GM21390 (cell line): ENCODE results near the gene PLEKHG3.
"Not testable (repeated sequence)": the region's sequence is repeated elsewhere in the genome, so short reads cannot be mapped to it uniquely, and the experiment has no call there.

Source experiments
- ATAC-seq: cut with Tn5 transposase; IDR thresholded peaks from one replicate; pipeline ENCODE4 v1.9.1; 2021; ENCODE audit not compliant: unreplicated experiment

Gene PLEKHG3

GRCh38 chr14:64686282-64686615 lies 18.0 kb upstream of the PLEKHG3 start:
- ATAC-seq: no peak

GRCh38 chr14:64688031-64688430 lies 16.2 kb upstream of the PLEKHG3 start:
- ATAC-seq: no peak

- no peak for ATAC-seq
These were observed 15.4 kb upstream of the PLEKHG3 start for GRCh38 chr14:64688811-64689281.

GRCh38 chr14:64689289-64689688 lies 14.9 kb upstream of the PLEKHG3 start:
- ATAC-seq: no peak

- ATAC-seq: not testable (repeated sequence)
These were observed 13.6 kb upstream of the PLEKHG3 start for GRCh38 chr14:64690607-64691006.

- no peak for ATAC-seq
These were observed 12.8 kb upstream of the PLEKHG3 start for GRCh38 chr14:64691376-64691775.

- ATAC-seq: no peak
These were observed 11.8 kb upstream of the PLEKHG3 start for GRCh38 chr14:64692189-64692985.

GRCh38 chr14:64692986-64693809 lies 11.0 kb upstream of the PLEKHG3 start:
- no peak for ATAC-seq

- no peak for ATAC-seq
These were observed 10.4 kb upstream of the PLEKHG3 start for GRCh38 chr14:64693810-64694165.

GRCh38 chr14:64695071-64695470 lies 9.2 kb upstream of the PLEKHG3 start:
- no peak for ATAC-seq

GRCh38 chr14:64696355-64696857 lies 7.8 kb upstream of the PLEKHG3 start:
- ATAC-seq: no peak

GRCh38 chr14:64698903-64699302 lies 5.3 kb upstream of the PLEKHG3 start:
- ATAC-seq: no peak

- ATAC-seq: no peak
These were observed 3.9 kb upstream of the PLEKHG3 start for GRCh38 chr14:64700290-64700689.

GRCh38 chr14:64700894-64701293 lies 3.3 kb upstream of the PLEKHG3 start:
- ATAC-seq: no peak

GRCh38 chr14:64701660-64702059 lies 2.6 kb upstream of the PLEKHG3 start:
- no peak for ATAC-seq

GRCh38 chr14:64702493-64703394 lies 1.5 kb upstream of the PLEKHG3 start:
- no peak for ATAC-seq

- no peak for ATAC-seq
These were observed 655 bp upstream of the PLEKHG3 start for GRCh38 chr14:64703395-64704142.

- ATAC-seq: no peak
These were observed 638 bp downstream of the PLEKHG3 start for GRCh38 chr14:64704743-64705380.

GRCh38 chr14:64705381-64706118 lies 1.3 kb downstream of the PLEKHG3 start:
- ATAC-seq: no peak
